IPS DF 6.9 (cell line): ENCODE measurements around the gene SESN3.
"Not testable (repeated sequence)": the region's sequence is repeated elsewhere in the genome, so short reads cannot be mapped to it uniquely, and the experiment has no call there.

Experiments used
- DNase-seq: peaks from one replicate; pipeline ENCODE4 v3.0.0-alpha.2; 2013; ENCODE audit warnings: low read depth, low spot score
- H3K27ac ChIP-seq: one replicate; pipeline ENCODE4 v1.5.1; 2013; ENCODE audit warnings: low read length, control low read depth
- H3K27me3 ChIP-seq: 2 replicates; pipeline ENCODE4 v1.6.1; 2013; ENCODE audit warnings: mild to moderate bottlenecking, low read length; ENCODE audit not compliant: control insufficient read depth, insufficient read depth
- H3K36me3 ChIP-seq: 2 replicates; pipeline ENCODE4 v1.6.1; 2013; ENCODE audit warnings: low read length; ENCODE audit not compliant: control insufficient read depth, insufficient read depth
- H3K4me1 ChIP-seq: 2 replicates; pipeline ENCODE4 v1.6.1; 2013; ENCODE audit warnings: low read length; ENCODE audit not compliant: control insufficient read depth, insufficient read depth
- H3K4me3 ChIP-seq: 2 replicates; pipeline ENCODE4 v1.5.1; 2013; ENCODE audit warnings: mild to moderate bottlenecking, low read length
- H3K9me3 ChIP-seq: 2 replicates; pipeline ENCODE4 v1.6.1; 2013; ENCODE audit warnings: low read length, inconsistent platforms; ENCODE audit not compliant: control insufficient read depth, insufficient read depth
- WGBS: extraction: QIAGEN DNeasy Blood & Tissue Kit; methylation state at CpG from one replicate; pipeline ENCODE4 v1.1.7; 2013; ENCODE audit warnings: mixed read lengths, missing lambda C conversion rate; ENCODE audit not compliant: insufficient read length, insufficient coverage; 5-methylcytosine and 5-hydroxymethylcytosine counted together

The SESN3 gene

GRCh38 chr11:95264881-95265280, 33.9 kb upstream of the SESN3 start:
- no peaks in the 10 kb centered on the region for H3K36me3 ChIP-seq
- no peak for DNase-seq
- no peaks in the 10 kb centered on the region for H3K27me3 ChIP-seq
- H3K4me3 ChIP-seq: no peak overlapping the region
- no peaks in the 10 kb centered on the region for H3K9me3 ChIP-seq
- 100% methylated on average over 2 of the region's 8 CpGs for WGBS
- H3K4me1 ChIP-seq: peaks cover 1% of the 10 kb centered on the region; the same call in 1 of the 2 replicates
- no peak overlapping the region for H3K27ac ChIP-seq

GRCh38 chr11:95262994-95263765, 32.2 kb upstream of the SESN3 start:
- Histone ChIP-seq H3K27me3 (no peaks in the 10 kb centered on the region), H3K36me3 (no peaks in the 10 kb centered on the region), H3K4me1 (0 out of 2 replicates have a peak, but pooled peaks cover 1% of the 10 kb centered on the region), H3K9me3 (no peaks in the 10 kb centered on the region), H3K27ac (no peak overlapping the region), H3K4me3 (no peak overlapping the region)
- no peak for DNase-seq
- WGBS: 100% methylated on average over 1 of the region's 2 CpGs

GRCh38 chr11:95257456-95257971, 26.5 kb upstream of the SESN3 start:
- no peak for DNase-seq
- Histone ChIP-seq H3K27me3 (no peaks in the 10 kb centered on the region), H3K9me3 (no peaks in the 10 kb centered on the region), H3K27ac (no peak overlapping the region), H3K36me3 (no peaks in the 10 kb centered on the region), H3K4me1 (peaks cover 6% of the 10 kb centered on the region; the same call in 1 of the 2 replicates), H3K4me3 (no peak overlapping the region)
- no CpG with 5 or more reads among the region's 4 CpGs for WGBS

GRCh38 chr11:95256321-95256779, 25.3 kb upstream of the SESN3 start:
- H3K4me1 ChIP-seq: peaks cover 6% of the 10 kb centered on the region; the same call in 1 of the 2 replicates
- DNase-seq: no peak
- H3K27me3 ChIP-seq: no peaks in the 10 kb centered on the region
- WGBS: no CpG with 5 or more reads among the region's 9 CpGs
- no peak overlapping the region for H3K4me3 ChIP-seq
- no peaks in the 10 kb centered on the region for H3K36me3 ChIP-seq
- no peaks in the 10 kb centered on the region for H3K9me3 ChIP-seq
- H3K27ac ChIP-seq: no peak overlapping the region

GRCh38 chr11:95255251-95256145, 24.5 kb upstream of the SESN3 start:
- H3K9me3 ChIP-seq: no peaks in the 10 kb centered on the region
- no peak overlapping the region for H3K27ac ChIP-seq
- no peaks in the 10 kb centered on the region for H3K27me3 ChIP-seq
- whole genome bisulfite sequencing: no CpG with 5 or more reads among the region's 4 CpGs
- no peaks in the 10 kb centered on the region for H3K36me3 ChIP-seq
- H3K4me1 ChIP-seq: peaks cover 6% of the 10 kb centered on the region; the same call in 1 of the 2 replicates
- H3K4me3 ChIP-seq: no peak overlapping the region
- DNase-seq: no peak

- Histone ChIP-seq H3K27ac (no peak overlapping the region), H3K4me1 (peaks cover 6% of the 10 kb centered on the region; the same call in 1 of the 2 replicates), H3K27me3 (no peaks in the 10 kb centered on the region), H3K9me3 (no peaks in the 10 kb centered on the region), H3K4me3 (no peak overlapping the region), H3K36me3 (no peaks in the 10 kb centered on the region)
- no peak for DNase-seq
Measured at GRCh38 chr11:95254716-95255115, 23.7 kb upstream of the SESN3 start.

GRCh38 chr11:95254131-95254704, 23.2 kb upstream of the SESN3 start:
- peak; percentile 60 for DNase-seq
- no peak overlapping the region for H3K27ac ChIP-seq
- no peaks in the 10 kb centered on the region for H3K9me3 ChIP-seq
- no peak overlapping the region for H3K4me3 ChIP-seq
- WGBS: no CpG with 5 or more reads among the region's 8 CpGs
- H3K4me1 ChIP-seq: peaks cover 5% of the 10 kb centered on the region; the same call in 1 of the 2 replicates
- no peaks in the 10 kb centered on the region for H3K27me3 ChIP-seq
- H3K36me3 ChIP-seq: no peaks in the 10 kb centered on the region

GRCh38 chr11:95253141-95253540, 22.1 kb upstream of the SESN3 start:
- peaks cover 6% of the 10 kb centered on the region; the same call in 1 of the 2 replicates for H3K4me1 ChIP-seq

GRCh38 chr11:95252586-95252985, 21.6 kb upstream of the SESN3 start:
- H3K4me3 ChIP-seq: no peak overlapping the region
- no peak for DNase-seq
- H3K27ac ChIP-seq: no peak overlapping the region
- no peaks in the 10 kb centered on the region for H3K9me3 ChIP-seq
- WGBS: no CpG with 5 or more reads among the region's 1 CpG
- no peaks in the 10 kb centered on the region for H3K36me3 ChIP-seq
- H3K27me3 ChIP-seq: no peaks in the 10 kb centered on the region
- peaks cover 6% of the 10 kb centered on the region; the same call in 1 of the 2 replicates for H3K4me1 ChIP-seq

More at GRCh38 chr11:95253141-95253540, 22.1 kb upstream of the SESN3 start:
- no peak for DNase-seq
- no peaks in the 10 kb centered on the region for H3K36me3 ChIP-seq
- H3K27me3 ChIP-seq: no peaks in the 10 kb centered on the region
- WGBS: no CpG with 5 or more reads among the region's 2 CpGs
- H3K4me3 ChIP-seq: no peak overlapping the region
- no peaks in the 10 kb centered on the region for H3K9me3 ChIP-seq
- no peak overlapping the region for H3K27ac ChIP-seq

GRCh38 chr11:95251896-95252295, 20.9 kb upstream of the SESN3 start:
- not testable (repeated sequence) for H3K36me3 ChIP-seq, H3K27me3 ChIP-seq, H3K4me3 ChIP-seq, H3K9me3 ChIP-seq, H3K4me1 ChIP-seq, DNase-seq, H3K27ac ChIP-seq
- WGBS: no CpG with 5 or more reads among the region's 6 CpGs
